GM12872 (cell line): ENCODE results near the gene ZBED6.

Experiments
- CTCF ChIP-seq: IDR thresholded peaks from 3 replicates; pipeline ENCODE4 v1.5.1; 2011; ENCODE audit warnings: low read depth, mild to moderate bottlenecking, low read length, moderate library complexity; ENCODE audit not compliant: insufficient read depth

Gene ZBED6

GRCh38 chr1:203839081-203839480 lies 43.7 kb downstream of the ZBED6 start:
- no peak for TF ChIP-seq CTCF

GRCh38 chr1:203840208-203840808 lies 44.9 kb downstream of the ZBED6 start:
- no peak for TF ChIP-seq CTCF

GRCh38 chr1:203842559-203842876 lies 47.1 kb downstream of the ZBED6 start:
- TF ChIP-seq CTCF, result no peak

GRCh38 chr1:203843435-203843834 lies 48.0 kb downstream of the ZBED6 start:
- TF ChIP-seq CTCF, result no peak
